ENCODE measurements around the gene ARHGAP15. TPM values are rescaled to one million over a fixed set of nuclear protein-coding genes. Genes with fewer than 3 reads are reported as not detected.

ARHGAP15 gene
- polyA plus RNA-seq, 1 donor from 2014 or later = 0.30 TPM

- H3K9me3 ChIP-seq (ENCODE audit: low read length) = no peaks in the 10 kb centered on the region
- no peaks in the 10 kb centered on the region for H4K20me1 ChIP-seq (ENCODE audit: insufficient read depth)
- no peak overlapping the region for H3K9ac ChIP-seq (ENCODE audit: low read length)
- no peak overlapping the region for H3K27ac ChIP-seq (ENCODE audit: low read length)
- H3K36me3 ChIP-seq (ENCODE audit: insufficient read depth, low read length) = no peaks in the 10 kb centered on the region
- no peak overlapping the region for H2AFZ ChIP-seq (ENCODE audit: low read depth, low read length)
- no peaks in the 10 kb centered on the region for H3K79me2 ChIP-seq (replicated peaks; ENCODE audit: insufficient read depth, low read length)
- H3K27me3 ChIP-seq (ENCODE audit: insufficient read depth, low read depth, low read length) = no peaks in the 10 kb centered on the region
- no peaks in the 10 kb centered on the region for H3K9me2 ChIP-seq (ENCODE audit: insufficient read depth, low read length)
- H3K4me2 ChIP-seq (ENCODE audit: low read length) = no peak overlapping the region
- TF ChIP-seq EZH2 (IDR thresholded peaks at IDR 0.05; ENCODE audit: borderline replicate concordance, insufficient read depth, low read length, poor library complexity, severe bottlenecking) = no peak
- TF ChIP-seq POLR2AphosphoS5 (IDR thresholded peaks at IDR 0.05) = no peak
- TF ChIP-seq REST (IDR thresholded peaks at IDR 0.05; ENCODE audit: borderline replicate concordance) = no peak
- TF ChIP-seq RAD21 (conservative IDR thresholded peaks at IDR 0.05) = no peak
- no peak overlapping the region for H3K4me3 ChIP-seq (ENCODE audit: low read length)
- no peaks in the 10 kb centered on the region for H3F3A ChIP-seq (ENCODE audit: insufficient read depth, low read length, poor library complexity, severe bottlenecking)
These were observed 516.9 kb downstream of the ARHGAP15 start for GRCh38 chr2:143645921-143646645.

GRCh38 chr2:143649226-143649740 is 520.1 kb downstream of the ARHGAP15 start:
- Histone ChIP-seq H3K9me2 (ENCODE audit: insufficient read depth, low read length) (no peaks in the 10 kb centered on the region), H3K27ac (ENCODE audit: low read length) (no peak overlapping the region), H3K4me2 (ENCODE audit: low read length) (no peak overlapping the region), H3K79me2 (replicated peaks; ENCODE audit: insufficient read depth, low read length) (no peaks in the 10 kb centered on the region), H4K20me1 (ENCODE audit: insufficient read depth) (no peaks in the 10 kb centered on the region), H2AFZ (ENCODE audit: low read depth, low read length) (no peak overlapping the region), H3K9me3 (ENCODE audit: low read length) (peaks cover 5% of the 10 kb centered on the region), H3K36me3 (ENCODE audit: insufficient read depth, low read length) (no peaks in the 10 kb centered on the region), H3K4me3 (ENCODE audit: low read length) (no peak overlapping the region), H3F3A (ENCODE audit: insufficient read depth, low read length, poor library complexity, severe bottlenecking) (no peaks in the 10 kb centered on the region), H3K27me3 (ENCODE audit: insufficient read depth, low read depth, low read length) (no peaks in the 10 kb centered on the region), H3K9ac (ENCODE audit: low read length) (no peak overlapping the region)
- TF ChIP-seq REST (IDR thresholded peaks at IDR 0.05; ENCODE audit: borderline replicate concordance) = no peak
- TF ChIP-seq CTCF (IDR thresholded peaks at IDR 0.05; ENCODE audit: poor library complexity, severe bottlenecking) = no peak
- no peak for TF ChIP-seq SMC3 (conservative IDR thresholded peaks at IDR 0.05; ENCODE audit: poor library complexity)
- no peak for TF ChIP-seq RAD21 (conservative IDR thresholded peaks at IDR 0.05)
- no peak for TF ChIP-seq EP300 (conservative IDR thresholded peaks at IDR 0.05; ENCODE audit: poor library complexity, severe bottlenecking)
- no peak for TF ChIP-seq MXI1 (conservative IDR thresholded peaks at IDR 0.05; ENCODE audit: poor library complexity, severe bottlenecking)
- TF ChIP-seq TAF1 (IDR thresholded peaks at IDR 0.05; ENCODE audit: low read depth) = no peak
- no peak for TF ChIP-seq POLR2AphosphoS5 (IDR thresholded peaks at IDR 0.05)
- no peak for TF ChIP-seq EZH2 (IDR thresholded peaks at IDR 0.05; ENCODE audit: borderline replicate concordance, insufficient read depth, low read length, poor library complexity, severe bottlenecking)
